HepG2 (cell line): ENCODE data around the gene BICRA. TPM values are rescaled to one million over a fixed set of nuclear protein-coding genes. Genes with fewer than 3 reads are reported as not detected.
A peak's percentile ranks its signal among the peaks of the same experiment; 100 is the strongest.

Experiments used
- ATAC-seq: fragments of 200-7000 bp; cut with Tn5 transposase; 3 replicates; pipeline ENCODE4 v1.9.1; 2020; ENCODE audit warnings: mild to moderate bottlenecking, moderate library complexity
- BruUV-seq: library from RNA; stranded (reverse); fragments of 400-500 nt; replicated peaks from 2 replicates; lab custom pipeline; 2021; lab: Mats Ljungman, UMichigan
- CTCF ChIA-PET: fragments of 300-600 bp; formaldehyde crosslinking; extraction: SDS; loops from one replicate; lab custom pipeline; 2021; ENCODE audit warnings: low total read pairs, inconsistent platforms, low intra/inter-chr PET ratio; lab: Yijun Ruan, JAX
- POLR2A ChIA-PET: fragments of 350-600 bp; sonication (Branson Sonifier 250); formaldehyde crosslinking; loops from one replicate; lab custom pipeline; 2020; ENCODE audit warnings: antibody characterized with exemption, inconsistent platforms; lab: Yijun Ruan, JAX
- DNase-seq: peaks from one replicate; pipeline ENCODE4 v3.0.0-alpha.2; 2015; ENCODE audit warnings: low spot score
- FAIRE-seq: peaks from 3 replicates; lab custom pipeline; 2011; peaks lifted over from hg19 to GRCh38; lab: Jason Lieb, UNC
- H2AFZ ChIP-seq: one replicate; pipeline ENCODE4 v1.6.1; 2011; ENCODE audit warnings: low read length, inconsistent platforms
- H3K27ac ChIP-seq: fragments of 300-600 bp; 3 replicates; pipeline ENCODE4 v1.8.0; 2011; ENCODE audit warnings: mixed run types, mild to moderate bottlenecking, mixed read lengths, low read length, inconsistent platforms; ENCODE audit not compliant: insufficient read depth; ENCODE audit errors: extremely low read length
- H3K27me3 ChIP-seq, 2 experiments: fragments of 200-600 bp in 1 of 2; 2 replicates in 1 of 2; 3 replicates in 1 of 2; pipeline versions ENCODE4 v1.6.0 to v1.8.0; 2011; ENCODE audit warnings: low read length in 2 of 2, mild to moderate bottlenecking in 2 of 2, moderate library complexity in 2 of 2, inconsistent platforms in 1 of 2; ENCODE audit not compliant: insufficient read depth in 2 of 2, control insufficient read depth in 1 of 2
- H3K36me3 ChIP-seq, 2 experiments: fragments of 200-600 bp in 1 of 2; replicated peaks in 1 of 2; 2 replicates in 1 of 2; 3 replicates in 1 of 2; pipeline versions ENCODE4 v1.5.1 to v1.8.0; 2011; ENCODE audit warnings: low read length in 2 of 2, inconsistent platforms in 1 of 2; ENCODE audit not compliant: insufficient read depth in 2 of 2, control insufficient read depth in 1 of 2
- H3K4me1 ChIP-seq: 2 replicates; pipeline ENCODE4 v1.5.1; 2012; ENCODE audit warnings: low read length, inconsistent platforms; ENCODE audit not compliant: insufficient read depth
- H3K4me2 ChIP-seq: 2 replicates; pipeline ENCODE4 v1.6.0; 2011; ENCODE audit warnings: low read depth, low read length, inconsistent platforms
- H3K4me3 ChIP-seq, 3 experiments: fragments of 200-600 bp in 1 of 3; sonication (generic), shearing (Covaris generic) in 1 of 3; replicated peaks in 1 of 3; 2 replicates each; pipeline ENCODE4 v1.5.1; 2011 to 2016; ENCODE audit warnings: low read length in 3 of 3, inconsistent platforms in 2 of 3, low read depth in 2 of 3, mild to moderate bottlenecking in 2 of 3, control low read depth in 1 of 3, mixed read lengths in 1 of 3; ENCODE audit not compliant: insufficient read depth in 1 of 3
- H3K79me2 ChIP-seq: one replicate; pipeline ENCODE4 v1.6.1; 2011; ENCODE audit warnings: low read length, inconsistent platforms; ENCODE audit not compliant: insufficient read depth
- H3K9ac ChIP-seq: 2 replicates; pipeline ENCODE4 v1.6.0; 2011; ENCODE audit warnings: mild to moderate bottlenecking, low read depth, low read length, inconsistent platforms; ENCODE audit not compliant: insufficient read depth
- H3K9me3 ChIP-seq: 2 replicates; pipeline ENCODE4 v1.5.1; 2012; ENCODE audit warnings: mild to moderate bottlenecking, low read length
- H4K20me1 ChIP-seq: 2 replicates; pipeline ENCODE4 v1.6.0; 2011; ENCODE audit warnings: inconsistent platforms, mild to moderate bottlenecking, low read length, moderate library complexity; ENCODE audit not compliant: insufficient read depth
- AGO2 ChIP-seq: fragments of 200-400 bp; formaldehyde crosslinking; optimal IDR thresholded peaks from 2 replicates; pipeline ENCODE3; 2017; ENCODE audit warnings: mild to moderate bottlenecking, low read depth, low read length, moderate library complexity
- CHCHD3 ChIP-seq: sonication (generic); formaldehyde crosslinking; IDR thresholded peaks from 2 replicates; pipeline ENCODE4 v1.8.0; 2022; ENCODE audit warnings: mild to moderate bottlenecking, missing genetic modification reagents, moderate library complexity
- HCFC1 ChIP-seq: fragments of 150-350 bp; IDR thresholded peaks from 2 replicates; pipeline ENCODE4 v1.6.1; 2014; ENCODE audit warnings: low read depth, low read length
- MAFK ChIP-seq, 2 experiments: IDR thresholded peaks in 1 of 2; conservative IDR thresholded peaks in 1 of 2; 2 replicates each; pipeline ENCODE4 v1.6.1; 2011; ENCODE audit warnings: improper control_type of control experiment in 2 of 2, low read length in 2 of 2
- NR2C2 ChIP-seq: sonication (generic); formaldehyde crosslinking; IDR thresholded peaks from 2 replicates; pipeline ENCODE4 v1.4.0; 2020; ENCODE audit warnings: missing genetic modification reagents, mild to moderate bottlenecking, moderate library complexity, borderline replicate concordance
- SCMH1 ChIP-seq: sonication (generic); formaldehyde crosslinking; IDR thresholded peaks from 2 replicates; pipeline ENCODE4 v1.9.0; 2021; ENCODE audit warnings: missing genetic modification reagents, mild to moderate bottlenecking, borderline replicate concordance
- ZNF564 ChIP-seq: sonication (generic); formaldehyde crosslinking; IDR thresholded peaks from 2 replicates; pipeline ENCODE4 v1.8.1; 2023; ENCODE audit warnings: mild to moderate bottlenecking, missing genetic modification reagents
- whole genome bisulfite sequencing: methylation state at CpG from one replicate; pipeline ENCODE4 v1.1.6; 2017; ENCODE audit warnings: low lambda C conversion rate; 5-methylcytosine and 5-hydroxymethylcytosine counted together
- in situ Hi-C: cut with HindIII; loops from 2 replicates; pipeline ENCODE4 v1.10.0; 2017; ENCODE audit warnings: low pct_unique_long_range_greater_than_20kb; ENCODE audit not compliant: extremely low pct_ligation_motif_present
- intact Hi-C: fragments of 100-400 bp; cut with micrococcal nuclease; formaldehyde crosslinking; loops from one replicate; pipeline ENCODE4 v1.10.0; 2022; ENCODE audit not compliant: unreplicated experiment
- polyA plus RNA-seq, 8 experiments: library from polyadenylated mRNA; depleted of rRNA in 3 of 8; stranded (reverse) in 7 of 8; unstranded in 1 of 8; fragments of >200 nt; fragmentation: Illumina TruSeq in 4 of 8; extraction: Trizol in 4 of 8; gene quantifications; 2 replicates each; pipeline versions ENCODE4 v1.2.1 to v1.2.3, GENCODE V29; 2011 to 2016; ENCODE audit warnings: low read depth in 4 of 8, missing spikeins in 1 of 8, mixed read lengths in 1 of 8; ENCODE audit not compliant: insufficient read depth in 1 of 8
- total RNA-seq, 5 experiments: library from RNA; depleted of rRNA; stranded (reverse); fragments of >200 nt; fragmentation: Illumina TruSeq; extraction: Trizol; gene quantifications; 2 replicates each; pipeline ENCODE4 v1.2.3, GENCODE V29; 2016; ENCODE audit warnings: low read depth in 1 of 5

BICRA gene
- total and polyA plus RNA-seq, 2 of the 13 experiments (the other 11 are each of a cell fraction or from before 2014, with no cell fraction given) = 0.55 to 0.71 TPM

- H3K4me3 ChIP-seq = no peak overlapping the region
- H3K27me3 ChIP-seq = no peaks in the 10 kb centered on the region
- intact Hi-C loops = no loop called here
- FAIRE-seq (no peak), DNase-seq (no peak), ATAC-seq (no peak)
- BruUV-seq = no TSS peak
- in situ Hi-C loops = no loop called here
- no peak overlapping the region for H3K4me2 ChIP-seq
- POLR2A ChIA-PET = no interaction called here
- no peaks in the 10 kb centered on the region for H3K9me3 ChIP-seq
- no peaks in the 10 kb centered on the region for H3K79me2 ChIP-seq
- no peak overlapping the region for H2AFZ ChIP-seq
- H3K27ac ChIP-seq = no peak overlapping the region
- H3K4me1 ChIP-seq = no peaks in the 10 kb centered on the region
- H4K20me1 ChIP-seq = no peaks in the 10 kb centered on the region
- H3K9ac ChIP-seq = no peak overlapping the region
- 75% methylated on average over 5 of the region's 30 CpGs for WGBS
- TF ChIP-seq CHCHD3 (CRISPR knock-in tag) (no peak), SCMH1 (no peak), HCFC1 (no peak), ZNF564 (CRISPR knock-in tag) (no peak), NR2C2 (no peak)
- CTCF ChIA-PET = no interaction called here
- peaks cover 0 to 11% of the 10 kb centered on the region in 2 experiments; a peak in 2 of 5 replicates for H3K36me3 ChIP-seq
Observed at GRCh38 chr19:47679251-47679900, 70.4 kb downstream of the BICRA start.

- ChIA-PET CTCF (no interaction called here), POLR2A (no interaction called here)
- H3K27me3 ChIP-seq = no peaks in the 10 kb centered on the region
- TF ChIP-seq MAFK (conservative IDR thresholded peaks at IDR 0.05 in 1 of 2, IDR thresholded peaks at IDR 0.05 in 1 of 2; ENCODE audit: low read length in 2 of 2) (no peak), AGO2 (peak; percentile 72)
- FAIRE-seq (no peak), ATAC-seq (no peak), DNase-seq (no peak)
- WGBS = 98% methylated on average over 30 of the region's 90 CpGs
- H3K36me3 ChIP-seq = peaks cover 0 to 9% of the 10 kb centered on the region in 2 experiments; a peak in 3 of 5 replicates
- no peaks in the 10 kb centered on the region for H4K20me1 ChIP-seq
- H3K9ac ChIP-seq = no peak overlapping the region
- no TSS peak for BruUV-seq
- H3K4me3 ChIP-seq = no peak overlapping the region
- no peaks in the 10 kb centered on the region for H3K79me2 ChIP-seq
- H3K9me3 ChIP-seq = no peaks in the 10 kb centered on the region
- intact Hi-C loops = no loop called here
- no peak overlapping the region for H3K27ac ChIP-seq
- H3K4me1 ChIP-seq = no peaks in the 10 kb centered on the region
- in situ Hi-C loops = no loop called here
- H2AFZ ChIP-seq = no peak overlapping the region
- no peak overlapping the region for H3K4me2 ChIP-seq
Observed at GRCh38 chr19:47679922-47680857, 71.3 kb downstream of the BICRA start.
